HG03103 (cell line): ENCODE data around the gene GBP7.
A peak's percentile ranks its signal among the peaks of the same experiment; 100 is the strongest.
"Not testable (repeated sequence)": the region's sequence is repeated elsewhere in the genome, so short reads cannot be mapped to it uniquely, and the experiment has no call there.

ENCODE experiments used
- ATAC-seq: cut with Tn5 transposase; IDR thresholded peaks from one replicate; pipeline ENCODE4 v1.9.1; 2021; ENCODE audit warnings: low read depth; ENCODE audit not compliant: unreplicated experiment

Gene GBP7

GRCh38 chr1:89170170-89171066, 5.4 kb downstream of the GBP7 start:
- no peak for ATAC-seq

- no peak for ATAC-seq
These were observed 6.6 kb downstream of the GBP7 start for GRCh38 chr1:89169166-89169565.

GRCh38 chr1:89167590-89168230, 8.1 kb downstream of the GBP7 start:
- no peak for ATAC-seq

GRCh38 chr1:89166705-89167104, 9.1 kb downstream of the GBP7 start:
- ATAC-seq: no peak

- no peak for ATAC-seq
These were observed 10.0 kb downstream of the GBP7 start for GRCh38 chr1:89165811-89166210.

GRCh38 chr1:89151047-89151446, 24.8 kb downstream of the GBP7 start:
- no peak for ATAC-seq

GRCh38 chr1:89149976-89150375, 25.8 kb downstream of the GBP7 start:
- no peak for ATAC-seq

- ATAC-seq: no peak
These were observed 26.6 kb downstream of the GBP7 start for GRCh38 chr1:89149229-89149628.

GRCh38 chr1:89147678-89148658, 27.8 kb downstream of the GBP7 start:
- ATAC-seq: no peak

GRCh38 chr1:89146721-89147120, 29.1 kb downstream of the GBP7 start:
- no peak for ATAC-seq

GRCh38 chr1:89143484-89143883, 32.3 kb downstream of the GBP7 start:
- ATAC-seq: no peak

GRCh38 chr1:89142160-89142559, 33.6 kb downstream of the GBP7 start:
- ATAC-seq: no peak

GRCh38 chr1:89133747-89134146, 42.1 kb downstream of the GBP7 start:
- no peak for ATAC-seq

- no peak for ATAC-seq
These were observed 45.1 kb downstream of the GBP7 start for GRCh38 chr1:89130716-89131115.

GRCh38 chr1:89129911-89130310, 45.9 kb downstream of the GBP7 start:
- ATAC-seq: no peak

- ATAC-seq: not testable (repeated sequence)
These were observed 47.8 kb downstream of the GBP7 start for GRCh38 chr1:89128003-89128458.

GRCh38 chr1:89126602-89127565, 48.9 kb downstream of the GBP7 start:
- ATAC-seq: not testable (repeated sequence)

- peak; percentile 70 for ATAC-seq
These were observed 49.8 kb downstream of the GBP7 start, which contains the start of gene GBP2 for GRCh38 chr1:89125913-89126580. Gene GBP2, minus strand, starts transcription at chr1:89126114. Its CDS starts 4,148 bp downstream, at chr1:89121966.
